GM21528 (cell line): ENCODE data around the gene AARSD1.
"Not testable (repeated sequence)": the region's sequence is repeated elsewhere in the genome, so short reads cannot be mapped to it uniquely, and the experiment has no call there.

Experiments
- ATAC-seq: cut with Tn5 transposase; IDR thresholded peaks from one replicate; pipeline ENCODE4 v1.9.1; 2021; ENCODE audit warnings: mild to moderate bottlenecking, moderate library complexity; ENCODE audit not compliant: unreplicated experiment, low FRiP score

The AARSD1 gene

GRCh38 chr17:42920922-42921321 is 43.3 kb downstream of the AARSD1 start:
- no peak for ATAC-seq

DNA sequence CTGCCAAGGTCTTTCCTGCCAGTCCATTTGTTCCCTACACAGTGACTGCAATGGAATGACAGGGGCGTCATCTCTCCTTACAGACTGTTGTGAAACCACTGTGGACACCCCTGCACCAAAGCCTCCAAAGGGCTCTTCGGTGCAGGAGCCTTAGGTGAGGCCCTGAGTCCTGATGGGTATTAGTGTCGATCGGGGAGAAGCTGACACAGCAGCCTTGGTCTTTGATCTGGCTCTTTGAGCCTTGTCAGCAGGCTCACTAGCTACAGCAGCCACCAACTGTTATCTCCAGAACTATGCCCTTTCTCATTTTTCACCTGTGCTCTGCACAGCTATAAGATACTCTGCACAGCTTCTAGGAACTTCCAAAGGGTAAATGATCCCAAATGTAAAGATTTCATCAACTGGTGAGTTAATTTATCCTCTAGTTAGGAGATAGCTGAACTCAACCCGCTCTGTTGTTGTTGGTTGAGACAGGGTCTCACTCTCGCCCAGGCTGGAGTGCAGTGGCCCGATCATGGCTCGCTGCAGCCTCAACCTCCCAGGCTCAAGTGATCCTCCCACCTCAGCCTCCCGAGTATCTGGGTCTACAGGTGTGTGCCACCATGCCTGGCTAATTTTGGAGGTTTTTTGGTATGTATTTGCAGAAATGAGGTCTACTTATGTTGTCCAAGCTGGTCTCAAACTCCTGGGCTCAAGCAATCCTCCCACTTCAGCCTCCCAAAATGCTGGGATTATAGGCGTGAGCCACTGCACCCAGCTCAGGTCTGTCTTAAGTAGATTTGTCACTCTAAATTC is 44.0 kb downstream of the AARSD1 start:
- ATAC-seq, result no peak

DNA sequence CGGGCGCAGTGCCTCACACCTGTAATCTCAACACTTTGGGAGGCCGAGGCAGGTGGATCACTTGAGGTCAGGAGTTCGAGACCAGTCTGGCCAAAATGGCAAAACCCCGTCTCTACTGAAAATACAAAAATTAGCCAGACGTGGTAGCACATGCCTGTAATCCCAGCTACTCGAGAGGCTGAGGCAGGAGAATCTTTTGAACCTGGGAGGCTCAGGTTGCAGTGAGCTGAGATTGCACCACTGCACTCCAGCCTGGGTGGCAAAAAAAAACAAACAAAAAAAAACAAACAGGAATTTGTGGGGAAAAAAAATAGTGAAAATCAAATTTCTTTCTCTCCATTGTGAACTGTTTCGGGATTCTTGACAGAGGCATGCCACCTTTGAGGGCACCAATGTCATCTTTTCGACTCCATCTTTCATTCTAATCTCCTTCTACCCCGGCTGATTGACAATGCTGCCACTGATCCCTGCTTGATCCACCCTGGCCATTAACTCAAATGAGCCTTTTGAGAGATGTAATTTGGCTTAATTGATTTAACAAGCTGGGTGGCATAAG is 44.7 kb downstream of the AARSD1 start:
- ATAC-seq, result not testable (repeated sequence)

DNA sequence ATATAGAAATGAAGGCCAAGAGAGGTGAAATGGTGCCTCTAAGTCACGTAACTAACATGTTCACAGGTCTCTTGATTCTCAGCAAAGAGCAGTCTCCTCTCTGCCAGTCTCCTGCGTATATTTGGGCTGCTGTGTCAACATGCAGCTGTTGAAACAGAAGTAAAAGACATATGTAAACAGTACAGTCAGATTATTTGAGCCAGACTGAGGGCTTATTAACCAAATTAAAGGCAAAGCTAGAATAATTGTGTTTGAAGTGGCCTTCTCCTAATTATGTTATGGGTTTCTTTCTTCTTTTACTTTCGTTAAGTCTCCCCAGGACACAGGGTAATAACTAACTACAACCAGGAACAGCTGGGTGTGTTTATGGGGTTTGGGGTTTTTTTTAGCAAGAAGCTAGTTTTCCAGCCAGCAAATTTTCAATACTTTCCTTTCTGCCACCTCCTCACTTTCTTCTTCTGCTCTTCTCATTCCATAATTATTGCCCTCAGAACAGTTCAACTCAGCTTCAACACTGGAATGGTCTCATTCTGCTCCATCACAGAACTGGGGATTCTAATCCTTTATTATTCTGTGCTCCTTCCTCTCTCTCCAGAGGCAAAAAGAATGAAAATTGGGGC is 45.2 kb downstream of the AARSD1 start:
- ATAC-seq, result no peak

- no peak for ATAC-seq
Observed at GRCh38 chr17:42917236-42917603, 47.0 kb downstream of the AARSD1 start.

GRCh38 chr17:42916388-42917235 is 47.6 kb downstream of the AARSD1 start:
- not testable (repeated sequence) for ATAC-seq

DNA sequence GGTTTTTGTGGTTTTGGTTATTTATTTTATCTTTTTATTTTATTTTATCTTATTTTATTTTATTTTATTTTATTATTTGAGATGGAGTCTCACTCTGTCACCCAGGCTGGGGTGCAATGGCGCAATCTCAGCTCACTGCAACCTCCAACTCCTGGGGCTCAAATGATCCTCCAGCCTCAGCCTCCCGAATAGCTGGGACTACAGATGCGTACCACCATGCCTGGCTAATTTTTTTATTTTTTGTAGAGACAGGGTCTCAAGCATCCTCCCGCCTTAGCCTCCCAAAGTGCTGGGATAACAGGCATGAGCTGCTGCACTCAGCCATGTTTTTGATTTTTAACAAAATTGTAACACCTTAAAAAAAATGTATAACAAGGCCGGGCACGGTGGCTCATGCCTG is 49.0 kb downstream of the AARSD1 start:
- not testable (repeated sequence) for ATAC-seq

GRCh38 chr17:42913981-42914617 is 50.2 kb downstream of the AARSD1 start:
- no peak for ATAC-seq

DNA sequence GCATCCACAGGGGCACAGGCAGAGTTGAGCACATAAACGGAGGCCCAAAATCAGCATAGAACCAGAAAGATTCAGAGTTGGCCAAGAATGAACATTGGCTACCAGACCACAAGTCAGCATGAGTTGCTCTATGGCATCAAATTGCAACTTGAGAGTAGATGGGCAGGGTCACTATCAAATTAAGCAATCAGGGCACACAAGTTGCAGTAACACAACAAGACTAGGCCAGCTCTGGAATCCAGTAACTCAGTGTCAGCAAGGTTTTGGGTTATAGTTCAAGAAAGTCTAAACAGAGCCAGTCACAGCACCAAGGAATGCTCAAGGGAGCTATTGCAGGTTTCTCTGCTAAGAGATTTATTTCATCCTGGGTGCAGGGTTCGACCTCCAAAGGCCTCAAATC is 50.7 kb downstream of the AARSD1 start:
- ATAC-seq, result no peak

- no peak for ATAC-seq
Observed at GRCh38 chr17:42908872-42909700, 55.2 kb downstream of the AARSD1 start.

- ATAC-seq, result no peak
Observed at GRCh38 chr17:42906772-42907446, 57.3 kb downstream of the AARSD1 start.

DNA sequence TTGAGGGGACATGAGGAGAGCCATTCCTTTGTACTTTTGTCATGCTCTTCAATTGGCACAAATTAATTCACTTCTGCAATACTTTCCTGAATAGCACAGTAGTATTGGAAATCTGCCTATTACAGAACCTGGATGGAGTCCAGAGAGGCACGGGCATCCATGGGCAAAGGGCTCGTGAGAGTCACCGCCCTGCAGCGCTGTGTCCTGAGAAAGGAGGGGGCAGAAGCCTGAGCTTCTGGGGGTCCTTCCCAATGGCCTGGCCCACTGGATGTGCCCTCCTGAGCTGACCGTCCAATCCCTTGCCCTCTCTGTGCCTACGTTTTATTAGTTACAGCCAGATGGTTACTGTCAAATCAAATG is 60.2 kb downstream of the AARSD1 start:
- ATAC-seq, result no peak

DNA sequence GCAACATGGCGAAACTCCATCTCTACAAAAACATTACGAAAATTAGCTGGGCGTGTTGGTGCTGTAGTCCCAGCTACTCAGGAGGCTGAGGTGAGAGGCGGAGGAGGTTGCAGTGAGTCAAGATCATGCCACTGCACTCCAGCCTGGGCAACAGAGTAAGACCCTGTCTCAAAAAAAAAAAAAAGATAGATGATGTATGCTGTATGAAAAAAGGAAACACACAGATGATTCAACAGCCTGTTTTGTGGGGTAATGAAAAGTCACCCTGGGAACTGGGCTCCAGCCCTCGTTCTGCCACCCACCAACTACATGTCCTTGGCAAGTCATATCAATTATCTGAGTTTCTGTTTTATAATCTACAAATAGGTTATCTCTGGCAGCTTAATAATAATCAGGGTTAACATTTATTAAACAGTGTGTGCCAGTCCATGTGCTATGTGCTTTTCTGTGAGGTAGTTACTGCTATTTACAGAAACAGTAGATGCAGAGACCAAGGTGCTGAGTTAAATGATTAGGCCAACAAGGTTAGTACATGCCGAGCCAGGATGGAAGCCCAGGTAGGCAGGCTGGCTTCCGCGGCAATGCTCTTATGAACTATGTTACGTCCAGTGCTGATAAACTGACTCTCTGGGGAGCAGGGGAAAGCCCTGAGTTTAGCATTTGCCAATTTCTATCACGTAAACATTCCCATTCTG is 62.6 kb downstream of the AARSD1 start:
- no peak for ATAC-seq
